Measurements from ENCODE around the gene SYT2.

The SYT2 gene

DNA sequence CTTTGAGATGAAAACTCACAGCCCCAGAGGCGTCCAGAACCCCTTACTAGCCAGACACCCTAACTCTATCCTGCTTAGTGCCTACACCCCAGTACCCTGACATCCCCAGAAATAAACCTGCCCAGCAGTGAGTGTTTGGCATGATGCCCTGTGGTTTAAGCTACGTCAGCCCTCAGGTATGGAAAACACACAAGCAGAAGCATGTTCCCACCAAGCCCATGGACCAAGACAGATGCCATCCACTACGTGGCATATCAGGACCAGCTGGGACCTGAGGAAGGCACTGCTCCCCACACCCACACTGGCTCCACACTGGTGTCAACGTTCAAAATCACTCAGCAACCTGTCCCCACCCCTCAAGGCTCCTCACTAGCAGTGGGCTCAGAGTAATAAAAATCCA lies 116.4 kb downstream of the SYT2 start:
- no peak overlapping the region for H3K4me3 ChIP-seq (ENCODE audit: low read depth, low read length)
- in situ Hi-C loops (cut with HindIII; ENCODE audit: low sequenced_read_pairs) = no loop called here
- peak; percentile 35 for DNase-seq (ENCODE audit: low read depth, low spot score)
- TF ChIP-seq CTCF (IDR thresholded peaks at IDR 0.05; ENCODE audit: low read depth, low read length) = no peak

DNA sequence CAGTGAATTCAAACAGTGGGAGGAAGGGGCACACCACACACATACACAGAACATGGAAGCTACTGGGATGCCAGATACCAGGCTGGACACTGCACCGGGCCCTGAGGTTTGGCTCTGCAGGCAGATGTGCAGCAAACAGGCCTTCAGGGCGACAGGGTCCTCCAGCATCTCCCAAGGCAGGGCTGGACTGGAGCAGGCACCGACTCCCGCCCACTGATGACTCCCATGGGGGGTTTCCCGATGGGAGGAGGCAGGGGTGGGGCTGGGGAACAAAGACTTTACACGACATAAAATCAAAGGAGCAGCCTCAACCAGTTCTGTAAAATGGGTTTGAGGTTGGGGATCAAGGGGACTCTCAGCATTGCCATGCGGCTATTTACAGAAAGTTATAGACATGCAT lies 118.1 kb downstream of the SYT2 start:
- in situ Hi-C loops (cut with HindIII; ENCODE audit: low sequenced_read_pairs) = no loop called here
- no peak overlapping the region for H3K4me3 ChIP-seq (ENCODE audit: low read depth, low read length)
- DNase-seq (ENCODE audit: low read depth, low spot score) = no peak
- TF ChIP-seq CTCF (IDR thresholded peaks at IDR 0.05; ENCODE audit: low read depth, low read length) = no peak

- TF ChIP-seq CTCF (IDR thresholded peaks at IDR 0.05; ENCODE audit: low read depth, low read length) = no peak
- in situ Hi-C loops (cut with HindIII; ENCODE audit: low sequenced_read_pairs) = no loop called here
- no peak overlapping the region for H3K4me3 ChIP-seq (ENCODE audit: low read depth, low read length)
- no peak for DNase-seq (ENCODE audit: low read depth, low spot score)
These were observed 118.7 kb downstream of the SYT2 start for GRCh38 chr1:202591515-202591914.

DNA sequence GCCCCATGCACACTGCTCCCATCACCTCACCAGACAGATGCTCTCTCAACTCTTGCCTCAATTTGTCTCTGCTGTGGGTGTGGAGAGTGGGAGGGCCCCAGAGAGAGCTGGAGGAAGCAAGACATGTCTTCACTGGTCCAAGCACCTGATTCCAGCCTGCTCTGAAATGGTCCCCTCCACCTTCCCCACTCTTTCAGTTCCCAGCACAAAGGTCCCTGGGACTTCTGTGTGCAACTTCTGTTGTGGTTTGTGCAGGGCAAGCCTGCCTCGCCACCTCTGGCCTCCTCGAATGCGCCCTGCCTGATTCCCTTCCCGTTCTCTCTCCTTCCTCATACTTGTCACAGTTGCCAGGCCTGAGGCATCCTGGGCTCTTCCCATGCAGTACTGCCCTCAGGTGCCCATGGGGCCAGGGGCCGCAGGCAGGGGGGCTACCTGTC lies 119.3 kb downstream of the SYT2 start:
- no peak for DNase-seq (ENCODE audit: low read depth, low spot score)
- no peak overlapping the region for H3K4me3 ChIP-seq (ENCODE audit: low read depth, low read length)
- TF ChIP-seq CTCF (IDR thresholded peaks at IDR 0.05; ENCODE audit: low read depth, low read length) = no peak
- in situ Hi-C loops (cut with HindIII; ENCODE audit: low sequenced_read_pairs) = no loop called here

DNA sequence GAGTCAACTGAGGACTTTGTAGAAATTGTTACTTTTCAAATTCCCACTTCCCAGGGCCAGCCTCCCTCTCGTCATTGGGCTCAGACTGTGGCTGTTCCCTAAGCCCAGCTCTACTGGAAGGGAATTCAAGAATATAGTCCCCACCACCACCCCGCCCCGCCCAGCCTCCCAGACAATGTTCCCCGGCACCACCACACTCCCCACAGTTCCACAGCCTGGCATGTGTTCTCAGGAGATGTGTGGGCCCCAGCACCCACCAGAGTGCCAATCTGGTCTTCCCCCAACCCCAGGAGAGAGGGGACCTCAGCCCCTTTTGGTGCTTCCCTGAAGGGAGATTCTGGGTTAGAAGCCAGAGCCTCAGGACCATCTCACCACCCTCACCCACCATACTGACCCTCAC lies 120.1 kb downstream of the SYT2 start:
- DNase-seq (ENCODE audit: low read depth, low spot score) = no peak
- no peak for TF ChIP-seq CTCF (IDR thresholded peaks at IDR 0.05; ENCODE audit: low read depth, low read length)
- no peak overlapping the region for H3K4me3 ChIP-seq (ENCODE audit: low read depth, low read length)
- in situ Hi-C loops (cut with HindIII; ENCODE audit: low sequenced_read_pairs) = no loop called here

DNA sequence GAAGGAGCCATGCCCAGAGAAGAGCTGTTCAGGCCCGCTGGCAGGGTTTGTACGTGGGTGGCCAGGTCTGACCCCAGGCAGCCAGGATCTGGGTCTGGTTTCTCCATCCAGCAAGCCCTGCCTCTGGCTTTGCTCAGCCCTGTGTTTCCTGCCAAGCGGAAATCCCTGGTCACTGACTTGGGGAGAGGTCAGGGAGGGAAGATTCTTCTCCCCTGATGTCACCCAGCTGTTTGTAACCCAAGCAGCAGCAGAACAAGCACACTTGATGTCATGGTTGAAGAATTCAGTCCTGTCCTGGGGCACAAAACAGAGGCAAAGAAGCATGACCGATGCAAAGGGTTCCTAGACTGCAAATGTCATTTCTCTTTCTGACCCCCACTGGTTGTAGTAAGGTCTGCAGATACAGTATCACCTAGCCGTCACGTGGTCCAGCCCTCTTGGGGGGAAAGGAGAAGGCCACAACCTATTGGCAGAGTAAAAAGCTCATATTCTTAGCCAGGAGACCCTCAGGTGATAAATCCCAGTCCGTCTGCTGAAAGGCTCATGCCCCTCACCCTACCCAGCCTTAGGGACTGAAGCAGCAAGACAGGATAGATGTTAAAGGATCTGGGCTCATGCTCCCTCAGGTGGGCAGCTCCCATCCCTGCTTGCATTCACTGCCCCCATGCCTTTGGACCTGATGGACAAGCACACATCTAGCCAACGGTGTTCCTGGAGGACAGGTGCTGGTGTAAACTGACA lies 120.9 kb downstream of the SYT2 start:
- DNase-seq (ENCODE audit: low read depth, low spot score) = peak; percentile 98
- H3K4me3 ChIP-seq (ENCODE audit: low read depth, low read length) = no peak overlapping the region
- no peak for TF ChIP-seq CTCF (IDR thresholded peaks at IDR 0.05; ENCODE audit: low read depth, low read length)
- in situ Hi-C loops (cut with HindIII; ENCODE audit: low sequenced_read_pairs) = no loop called here

Measured in astrocyte of the spinal cord (primary cell).